ENCODE data around the gene AMBRA1.

DNA sequence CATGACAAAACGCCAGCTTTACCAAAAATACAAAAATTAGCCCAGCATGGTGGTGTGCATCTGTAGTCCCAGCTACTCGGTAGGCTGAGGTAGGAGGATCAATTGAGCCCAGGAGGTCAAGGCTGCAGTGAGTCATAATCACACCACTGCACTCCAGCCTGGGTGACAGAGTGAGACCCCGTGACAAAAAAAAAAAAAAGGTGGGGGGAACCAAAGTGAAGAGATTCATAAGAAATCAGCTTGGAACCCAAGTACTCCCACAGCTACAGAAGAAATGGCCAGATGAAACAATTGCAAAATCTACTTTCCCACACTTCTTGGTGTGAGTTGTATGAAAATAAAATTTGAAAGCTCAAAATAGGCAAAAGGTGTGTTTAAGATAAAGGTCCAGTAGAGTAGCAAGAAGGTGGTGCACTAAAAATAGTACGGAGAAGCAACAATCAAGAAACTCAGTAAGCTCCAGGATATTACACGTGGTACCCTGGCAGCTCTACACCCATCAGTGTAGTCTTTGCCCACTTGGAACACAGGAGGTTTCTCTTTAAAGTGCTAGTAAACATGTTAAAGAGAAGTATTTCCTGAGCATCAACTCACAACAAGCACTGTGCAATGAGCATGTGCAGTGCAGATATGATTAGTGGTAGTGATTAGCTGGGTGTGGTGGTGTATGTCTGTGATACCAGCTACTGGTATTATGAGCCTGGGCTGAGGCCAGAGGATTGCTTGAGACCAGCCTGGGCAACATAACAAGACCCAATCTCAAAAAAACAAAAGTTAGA, 17.9 kb upstream of the AMBRA1 start:
- TF ChIP-seq, protein P1, sequence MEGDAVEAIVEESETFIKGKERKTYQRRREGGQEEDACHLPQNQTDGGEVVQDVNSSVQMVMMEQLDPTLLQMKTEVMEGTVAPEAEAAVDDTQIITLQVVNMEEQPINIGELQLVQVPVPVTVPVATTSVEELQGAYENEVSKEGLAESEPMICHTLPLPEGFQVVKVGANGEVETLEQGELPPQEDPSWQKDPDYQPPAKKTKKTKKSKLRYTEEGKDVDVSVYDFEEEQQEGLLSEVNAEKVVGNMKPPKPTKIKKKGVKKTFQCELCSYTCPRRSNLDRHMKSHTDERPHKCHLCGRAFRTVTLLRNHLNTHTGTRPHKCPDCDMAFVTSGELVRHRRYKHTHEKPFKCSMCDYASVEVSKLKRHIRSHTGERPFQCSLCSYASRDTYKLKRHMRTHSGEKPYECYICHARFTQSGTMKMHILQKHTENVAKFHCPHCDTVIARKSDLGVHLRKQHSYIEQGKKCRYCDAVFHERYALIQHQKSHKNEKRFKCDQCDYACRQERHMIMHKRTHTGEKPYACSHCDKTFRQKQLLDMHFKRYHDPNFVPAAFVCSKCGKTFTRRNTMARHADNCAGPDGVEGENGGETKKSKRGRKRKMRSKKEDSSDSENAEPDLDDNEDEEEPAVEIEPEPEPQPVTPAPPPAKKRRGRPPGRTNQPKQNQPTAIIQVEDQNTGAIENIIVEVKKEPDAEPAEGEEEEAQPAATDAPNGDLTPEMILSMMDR (IDR thresholded peaks at IDR 0.05) = no peak
- TF ChIP-seq POLR2AphosphoS5 (IDR thresholded peaks at IDR 0.05) = peak in 1 of 3 donors; percentile 78
- no peak for TF ChIP-seq POLR2A (IDR thresholded peaks at IDR 0.05)
